CD4-positive, alpha-beta T cell treated with Interferon alpha-2 for 1 hour (primary cell): Measurements from ENCODE around the gene WDR70.
"Not testable (repeated sequence)": the region's sequence is repeated elsewhere in the genome, so short reads cannot be mapped to it uniquely, and the experiment has no call there.

Experiments used
- DNase-seq, 2 donors: peaks; one replicate each; pipeline ENCODE4 v3.0.0-alpha.2; 2020 to 2022

The WDR70 gene

DNA sequence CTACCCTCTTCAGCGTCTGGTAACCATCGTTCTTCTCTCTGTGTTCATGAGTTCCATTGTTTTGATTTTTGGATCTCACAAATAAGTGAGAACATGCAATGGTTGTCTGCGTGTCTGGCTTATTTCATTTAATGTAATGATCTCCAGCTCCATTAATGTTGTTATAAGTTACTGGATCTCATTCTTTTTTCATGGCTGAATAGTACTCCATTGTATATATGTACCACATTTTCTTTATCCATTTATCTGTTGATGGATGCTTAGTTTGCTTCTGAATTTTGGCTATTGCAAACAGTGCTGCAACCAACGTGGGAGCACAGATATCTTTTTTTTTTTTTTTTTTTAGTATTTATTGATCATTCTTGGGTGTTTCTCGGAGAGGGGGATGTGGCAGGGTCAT, 139.2 kb downstream of the WDR70 start:
- DNase-seq: not testable (repeated sequence)

DNA sequence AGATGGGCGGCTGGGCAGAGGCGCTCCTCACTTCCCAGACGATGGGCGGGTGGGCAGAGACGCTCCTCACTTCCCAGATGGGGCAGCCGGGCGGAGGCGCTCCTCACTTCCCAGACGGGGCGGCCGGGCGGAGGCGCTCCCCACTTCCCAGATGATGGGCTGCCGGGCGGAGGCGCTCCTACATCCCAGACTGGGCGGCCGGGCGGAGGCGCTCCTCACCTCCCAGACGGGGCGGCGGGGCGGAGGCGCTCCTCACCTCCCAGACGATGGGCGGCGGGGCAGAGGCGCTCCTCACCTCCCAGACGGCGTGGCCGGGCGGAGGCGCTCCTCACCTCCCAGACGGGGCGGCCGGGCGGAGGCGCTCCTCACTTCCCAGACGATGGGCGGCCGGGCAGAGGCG, 140.2 kb downstream of the WDR70 start:
- no peak for DNase-seq

DNA sequence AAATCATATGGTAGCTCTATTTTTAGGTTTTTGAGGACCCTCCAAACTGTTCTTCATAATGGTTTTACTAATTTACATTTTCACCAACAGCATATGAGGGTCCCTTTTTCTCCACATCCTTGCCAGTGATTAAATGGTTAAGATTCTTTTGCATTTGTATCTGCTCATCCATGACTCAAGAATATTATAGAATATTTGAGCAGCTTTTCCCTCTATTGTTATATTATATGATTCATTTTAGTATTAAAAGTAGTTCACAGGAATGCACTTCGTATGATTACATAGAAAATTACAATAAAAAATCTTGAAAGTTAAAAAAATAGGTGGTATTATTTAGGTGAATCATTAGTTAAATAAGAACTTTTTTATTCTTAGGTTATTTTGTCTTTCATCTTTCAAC, 140.7 kb downstream of the WDR70 start:
- no peak for DNase-seq

DNA sequence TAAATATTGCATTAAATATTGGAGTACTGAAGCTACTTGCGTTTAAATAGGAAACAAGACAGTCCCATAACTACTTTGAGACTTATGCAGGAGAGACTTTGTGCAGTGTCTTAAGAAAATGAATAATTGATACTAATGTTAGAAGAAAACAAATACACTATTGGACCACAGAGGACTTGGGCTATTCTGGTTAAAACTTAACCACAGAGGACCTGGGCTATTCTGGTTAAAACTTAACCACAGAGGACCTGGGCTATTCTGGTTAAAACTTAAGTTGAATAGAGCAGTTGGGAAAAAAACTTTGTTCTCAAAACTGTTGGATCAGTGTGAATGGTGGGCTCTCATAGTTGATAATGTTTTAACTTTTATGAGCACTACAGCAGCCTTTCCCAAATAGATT, 141.7 kb downstream of the WDR70 start:
- DNase-seq: no peak

DNA sequence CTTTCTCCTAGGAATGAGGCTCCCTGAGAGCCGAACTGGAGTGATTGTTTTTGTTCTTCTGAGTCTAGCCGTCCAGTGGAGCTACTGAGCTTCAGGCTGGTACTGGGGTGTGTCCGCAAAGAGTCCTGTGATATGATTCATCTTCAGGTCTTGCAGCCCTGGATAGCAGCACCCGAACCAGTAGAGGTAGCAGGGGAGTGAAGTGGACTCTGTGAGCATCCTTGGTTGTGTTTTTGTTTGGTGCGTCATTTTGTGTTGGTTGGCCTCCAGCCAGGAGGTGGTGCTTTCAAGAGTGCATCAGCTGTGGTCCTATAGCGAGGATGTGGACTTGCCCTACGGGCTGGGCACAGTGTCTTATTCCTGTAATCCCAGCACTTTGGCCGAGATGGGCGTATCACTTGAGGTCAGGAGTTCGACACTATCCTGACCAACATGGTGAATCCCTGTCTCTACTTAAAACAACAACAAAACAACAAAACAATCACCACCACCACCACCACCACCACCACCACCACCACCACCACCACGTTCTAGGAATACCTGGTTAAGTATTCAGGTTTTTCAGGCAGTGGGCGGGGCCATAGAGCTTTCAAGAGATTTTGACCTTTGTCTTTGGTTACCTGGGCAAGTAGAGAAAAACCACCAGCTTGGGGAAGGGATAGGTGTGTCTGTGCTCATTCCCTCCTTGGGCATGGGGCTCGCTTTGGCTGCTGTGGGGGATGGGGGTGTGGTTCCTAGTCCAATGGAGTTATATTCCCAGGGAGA, 154.0 kb downstream of the WDR70 start:
- no peak for DNase-seq

DNA sequence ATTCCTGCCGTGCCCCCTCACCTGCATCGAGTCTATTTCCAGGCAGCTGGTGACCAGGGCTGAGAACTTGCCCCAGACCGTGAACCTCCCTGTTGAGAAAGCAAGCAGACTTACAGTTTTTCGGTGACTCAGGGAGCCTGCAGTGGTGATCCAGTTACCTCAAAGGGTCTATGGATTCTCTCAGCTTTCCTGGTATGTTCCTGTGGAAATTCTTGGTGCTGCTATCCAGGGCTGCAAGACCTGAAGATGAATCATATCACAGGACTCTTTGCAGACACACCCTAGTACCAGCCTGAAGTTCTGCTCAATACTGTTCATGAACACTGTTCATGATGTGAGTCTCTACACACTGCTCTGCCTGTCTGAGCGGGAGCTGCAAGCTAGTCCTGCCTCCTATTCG, 154.7 kb downstream of the WDR70 start:
- no peak for DNase-seq

DNA sequence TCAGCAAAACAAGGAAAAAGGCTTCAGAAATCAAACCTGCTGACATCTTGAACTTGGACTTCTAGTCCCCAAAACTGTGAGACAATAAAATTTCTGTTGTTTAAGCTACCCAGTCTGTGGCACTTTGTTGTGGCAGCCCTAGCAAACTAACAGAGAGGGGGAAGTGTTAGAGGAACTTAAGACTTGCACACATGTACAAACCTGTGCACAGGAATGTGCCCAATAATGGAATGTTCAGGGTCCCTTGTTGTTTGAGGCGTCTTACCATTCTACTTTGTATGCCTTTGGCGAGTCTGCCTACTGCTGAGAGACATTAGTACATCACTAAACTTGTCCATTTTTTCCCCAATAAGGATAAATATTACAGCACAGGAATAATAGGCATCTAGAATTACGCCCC, 160.3 kb downstream of the WDR70 start:
- no peak for DNase-seq

DNA sequence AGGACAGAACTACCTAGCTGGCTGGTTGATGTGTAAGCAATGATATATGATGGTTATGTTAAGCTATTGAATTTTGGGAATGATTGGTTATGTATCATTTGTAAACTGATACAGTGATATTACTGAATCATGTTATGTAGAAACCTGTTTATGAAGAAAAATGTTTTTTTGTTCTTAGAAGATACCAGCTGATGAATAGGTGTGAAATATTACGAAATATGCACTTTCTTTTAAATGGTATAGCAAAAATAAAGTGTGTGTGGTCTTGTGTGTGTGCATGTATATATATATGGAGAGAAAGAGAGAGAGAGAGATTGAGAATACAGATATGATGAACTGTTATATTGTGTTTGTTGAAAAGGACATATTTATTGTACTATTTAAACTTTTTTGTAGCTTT, 164.1 kb downstream of the WDR70 start:
- no peak for DNase-seq

DNA sequence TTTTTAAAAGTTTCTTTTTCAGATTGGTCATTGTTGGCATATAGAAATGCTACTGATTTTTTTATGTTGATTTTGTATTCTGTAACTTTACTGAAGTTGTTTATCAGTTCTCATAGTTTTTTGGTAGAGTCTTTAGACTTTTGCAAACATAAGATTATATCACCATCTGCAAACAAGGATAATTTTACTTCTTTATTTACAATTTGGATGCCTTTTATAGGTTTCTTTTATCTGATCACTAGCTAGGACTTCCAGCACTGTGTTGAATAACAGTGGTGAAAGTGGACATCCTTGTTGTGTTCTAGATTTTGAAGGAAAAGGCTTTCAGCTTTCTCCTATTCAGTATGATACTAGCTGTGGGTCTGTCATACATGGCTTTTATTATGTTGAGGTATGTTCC, 170.3 kb downstream of the WDR70 start:
- no peak for DNase-seq

DNA sequence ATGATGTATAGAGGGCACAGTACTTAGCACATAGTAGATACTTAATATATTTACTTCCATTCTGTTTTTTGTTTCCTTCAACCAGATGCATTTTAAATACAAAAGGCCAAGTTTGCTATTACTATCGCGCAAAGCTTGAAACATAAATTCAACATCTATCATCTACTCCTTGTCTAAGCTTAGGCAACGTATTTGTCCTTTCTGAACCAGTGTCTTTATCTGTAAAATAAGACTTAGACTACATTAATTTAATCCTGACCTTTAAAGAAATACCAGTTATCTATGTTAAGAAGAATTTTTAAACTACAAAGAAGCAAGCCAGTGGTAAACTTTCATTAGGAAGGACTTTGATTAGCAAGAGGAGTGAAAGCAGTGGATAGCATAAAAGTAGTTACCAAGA, 173.0 kb downstream of the WDR70 start:
- no peak for DNase-seq

DNA sequence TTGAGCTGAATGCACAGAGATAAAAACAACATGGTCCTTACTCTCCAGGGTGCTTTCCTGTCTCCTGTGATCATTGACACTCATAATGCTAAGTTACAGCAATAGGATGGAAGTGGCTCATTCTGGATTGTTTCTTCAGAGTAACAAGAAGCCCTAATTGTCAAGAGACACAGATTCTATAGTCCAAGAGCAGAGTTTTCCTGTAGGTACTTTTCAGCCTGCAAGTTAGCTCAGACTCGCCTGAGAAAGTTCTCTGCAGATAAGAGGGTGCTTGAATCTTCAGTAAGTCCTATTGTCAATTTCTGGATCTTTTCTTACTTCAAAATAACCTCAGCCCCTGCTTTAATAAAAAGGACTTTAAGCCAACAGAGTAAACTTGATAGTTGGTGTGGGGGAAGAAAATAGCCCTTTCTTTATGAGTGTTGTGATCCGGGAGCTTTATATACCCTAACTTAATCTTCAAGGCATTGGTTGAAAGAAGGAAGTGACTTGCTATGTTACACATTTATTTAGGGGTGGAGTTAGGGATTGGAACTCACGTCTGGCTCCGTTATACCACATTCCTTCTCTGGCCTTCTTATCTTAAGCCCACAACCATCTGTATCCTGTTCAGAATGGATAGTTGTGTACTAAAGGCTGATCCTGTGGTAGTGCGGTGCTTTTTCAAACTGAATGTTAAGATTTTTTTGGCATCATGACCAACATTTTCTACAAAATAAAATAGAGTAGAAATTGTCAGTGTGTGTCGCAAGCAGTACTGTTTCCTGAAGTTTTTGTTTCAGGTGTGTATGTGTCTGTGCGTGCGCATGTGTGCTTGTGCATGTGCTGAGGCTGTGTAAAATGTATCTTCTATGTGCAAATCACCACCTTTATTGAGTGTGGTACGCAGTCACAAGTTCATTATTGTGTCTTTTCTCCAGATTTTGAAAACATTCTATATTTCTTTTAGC, 173.9 kb downstream of the WDR70 start:
- DNase-seq: no peak

DNA sequence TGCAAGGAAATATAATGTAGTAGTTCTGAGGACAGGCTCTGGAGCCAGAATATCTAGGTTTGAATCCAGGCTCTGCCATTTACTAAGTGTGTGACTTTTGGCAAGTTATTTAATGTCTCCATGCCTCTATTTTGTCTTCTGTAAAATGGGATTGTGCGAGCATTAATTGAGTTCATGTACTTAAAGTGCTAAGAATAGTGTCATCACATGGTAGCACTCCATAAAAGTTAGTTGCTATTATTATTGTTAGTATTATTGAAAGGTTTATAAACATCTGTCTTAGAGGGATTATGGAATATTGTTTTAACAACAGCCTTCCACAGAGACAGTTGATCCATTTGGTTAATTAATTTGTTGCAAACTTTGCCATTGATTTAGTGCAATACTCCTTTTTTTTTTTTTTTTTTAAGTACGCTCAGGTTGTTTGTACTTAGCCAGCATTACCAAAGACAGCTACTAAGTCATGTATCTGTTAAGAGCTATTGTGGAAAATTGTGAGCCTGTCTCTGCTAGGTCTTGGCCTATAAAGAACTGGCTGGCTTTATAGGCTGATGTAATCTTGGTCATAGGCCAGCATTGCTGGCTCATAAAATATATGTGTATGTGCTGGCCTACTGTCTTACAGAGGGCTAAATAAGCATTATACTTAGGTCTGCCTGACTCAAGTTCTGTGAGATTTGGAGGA, 174.7 kb downstream of the WDR70 start:
- DNase-seq: no peak

DNA sequence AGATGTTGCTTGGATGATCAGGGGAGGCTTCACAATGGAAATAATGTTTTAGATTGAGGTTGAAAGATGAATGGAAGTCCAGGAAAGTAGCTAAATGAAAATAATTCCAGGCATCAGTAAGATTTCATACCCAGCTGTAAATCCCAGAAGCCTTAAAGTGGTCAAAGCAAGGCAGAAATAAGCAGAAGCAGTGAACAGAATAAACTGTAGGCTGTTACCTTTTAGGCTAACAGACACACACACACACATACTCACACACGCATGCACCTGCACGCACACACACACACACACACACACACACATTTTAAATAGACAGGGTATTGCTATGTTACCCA, 175.3 kb downstream of the WDR70 start:
- DNase-seq: no peak

DNA sequence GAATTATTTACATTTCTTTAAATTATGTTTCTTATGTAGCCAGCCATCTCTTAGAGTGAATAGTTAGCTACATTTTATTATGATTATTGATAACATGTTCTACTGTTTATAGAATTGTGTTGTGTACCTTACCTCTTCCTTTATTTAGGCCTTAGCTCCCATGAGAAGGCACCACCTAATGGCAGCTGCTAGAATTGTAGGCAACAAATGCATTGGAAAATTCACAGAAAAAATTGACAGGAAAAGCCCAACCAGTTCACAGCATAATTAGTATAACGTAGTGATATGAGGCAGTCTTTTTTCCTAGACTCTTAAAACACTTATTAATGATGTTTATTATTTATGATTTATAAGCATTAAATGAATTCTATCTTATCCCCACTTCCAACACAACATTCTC, 175.8 kb downstream of the WDR70 start:
- DNase-seq: no peak

DNA sequence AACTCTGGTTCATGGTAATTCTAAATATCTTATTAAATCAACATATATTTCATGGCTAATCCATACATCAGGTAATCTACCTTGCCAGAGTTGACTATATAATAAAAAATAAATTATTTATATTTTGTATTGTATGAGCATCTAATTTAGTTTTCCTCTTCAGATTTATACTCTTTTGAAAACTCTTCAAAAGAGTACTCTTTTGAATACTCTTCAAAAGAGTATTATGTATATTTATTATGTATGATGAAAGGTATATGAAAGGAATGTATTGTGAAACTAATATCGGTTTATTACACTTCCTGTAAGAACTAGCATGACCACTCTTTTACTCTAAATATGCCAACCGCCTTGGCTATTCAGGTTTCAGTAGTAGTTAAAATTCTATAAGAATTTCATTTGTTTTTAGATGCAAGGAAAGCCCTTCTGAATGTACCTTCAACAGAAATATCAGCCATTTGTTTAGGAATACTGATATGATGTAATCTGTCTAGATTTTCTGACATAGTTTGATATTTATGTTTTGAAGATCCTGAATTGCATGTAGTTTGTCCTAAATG, 178.7 kb downstream of the WDR70 start:
- DNase-seq: no peak

DNA sequence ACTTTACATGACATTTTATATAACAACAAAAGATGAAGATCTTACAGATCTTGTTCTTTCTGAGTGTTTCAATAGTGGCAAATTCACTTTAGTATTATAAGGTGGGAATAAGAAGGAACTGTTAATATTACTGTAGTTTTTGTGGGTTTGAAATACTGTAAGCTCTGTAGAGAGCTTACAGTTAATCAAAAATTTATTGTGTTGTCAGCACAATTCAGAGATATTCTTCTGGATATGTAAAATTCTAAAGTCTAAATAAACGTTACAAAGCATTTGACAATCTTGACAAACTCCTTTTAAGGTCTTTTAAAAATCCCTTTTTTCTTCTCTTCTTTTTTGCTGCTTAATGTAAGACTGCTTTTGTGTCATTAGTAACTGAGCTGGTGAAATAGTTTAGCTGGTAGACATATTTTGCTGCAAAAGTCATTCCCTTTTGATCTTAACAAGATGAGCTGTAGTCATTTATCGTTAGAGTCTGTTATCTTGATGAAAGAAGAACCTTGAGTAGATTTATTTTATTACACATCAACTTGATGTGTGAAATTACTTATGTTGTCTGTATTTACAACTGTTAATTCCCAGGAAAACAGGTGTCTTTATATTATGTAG, 186.0 kb downstream of the WDR70 start:
- no peak for DNase-seq

DNA sequence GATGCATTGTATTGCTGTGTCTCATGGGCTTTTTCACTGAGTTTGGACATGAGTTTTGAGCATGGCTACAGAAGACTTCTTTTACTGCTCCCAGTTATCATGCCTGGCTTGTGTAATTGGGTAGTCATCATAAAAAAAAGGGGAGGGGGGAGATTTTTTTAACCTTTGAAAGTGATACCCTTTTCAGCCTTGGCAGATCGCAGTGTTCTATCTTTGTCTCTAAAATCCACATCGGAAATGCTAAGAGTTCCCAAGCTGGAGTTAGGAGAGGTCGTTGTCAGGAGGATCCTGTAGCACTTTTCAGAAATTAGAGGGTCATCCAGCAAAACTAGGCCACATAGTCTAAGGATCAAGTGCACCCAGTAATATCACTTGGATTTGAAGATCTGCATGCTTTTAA, 188.4 kb downstream of the WDR70 start:
- DNase-seq: no peak

DNA sequence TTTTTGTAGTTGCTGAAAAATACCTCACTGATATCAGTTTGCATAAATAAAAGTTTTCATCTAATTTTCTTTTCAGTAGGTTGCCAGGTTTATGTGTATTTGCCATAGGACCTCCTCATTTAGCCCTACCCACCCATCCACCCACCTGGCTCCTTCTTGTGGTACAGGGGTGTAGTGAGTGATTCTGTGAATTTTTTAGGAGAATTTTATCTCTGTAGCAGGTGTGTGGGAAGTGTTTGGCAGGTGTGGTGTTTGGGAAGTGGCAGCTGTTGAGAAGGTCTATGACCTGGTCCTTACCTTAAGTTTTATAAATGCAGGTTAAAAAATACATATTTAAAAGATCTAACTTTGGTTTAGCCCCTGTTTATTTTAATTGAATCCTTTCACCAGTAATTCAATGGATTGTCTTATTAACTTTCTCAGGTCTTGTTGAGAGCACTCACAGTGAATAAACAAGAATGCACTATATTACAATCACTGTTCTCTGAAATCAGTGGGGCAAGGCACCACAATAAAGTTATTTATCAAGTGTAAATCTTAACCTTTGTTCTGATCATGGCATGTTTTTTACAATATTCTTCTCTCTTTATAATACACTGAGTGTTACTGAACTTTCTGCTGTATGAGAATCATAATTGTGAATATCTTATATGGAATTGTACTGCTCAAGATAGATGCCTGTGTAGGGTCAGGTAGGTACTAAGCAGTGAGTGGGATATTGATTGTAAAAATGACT, 189.1 kb downstream of the WDR70 start:
- no peak for DNase-seq

DNA sequence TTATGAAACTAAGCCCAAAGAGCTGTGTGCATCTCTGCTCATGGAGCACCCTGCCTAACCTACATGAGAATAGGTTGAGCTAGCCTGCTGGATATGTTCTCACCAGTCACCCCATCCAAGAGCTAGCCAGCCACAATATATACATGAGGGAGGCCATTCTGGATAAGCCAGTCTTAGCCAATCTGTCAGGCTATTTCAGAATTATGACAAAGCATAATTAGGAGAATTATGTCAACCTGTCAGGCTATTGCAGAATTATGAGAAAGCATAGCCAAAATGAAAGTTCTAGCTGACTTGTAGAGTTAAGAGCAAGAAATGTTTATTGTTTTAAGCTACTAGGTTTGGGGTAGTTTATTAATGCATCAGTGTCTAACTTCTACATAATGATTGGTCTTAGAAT, 189.8 kb downstream of the WDR70 start:
- DNase-seq: no peak

DNA sequence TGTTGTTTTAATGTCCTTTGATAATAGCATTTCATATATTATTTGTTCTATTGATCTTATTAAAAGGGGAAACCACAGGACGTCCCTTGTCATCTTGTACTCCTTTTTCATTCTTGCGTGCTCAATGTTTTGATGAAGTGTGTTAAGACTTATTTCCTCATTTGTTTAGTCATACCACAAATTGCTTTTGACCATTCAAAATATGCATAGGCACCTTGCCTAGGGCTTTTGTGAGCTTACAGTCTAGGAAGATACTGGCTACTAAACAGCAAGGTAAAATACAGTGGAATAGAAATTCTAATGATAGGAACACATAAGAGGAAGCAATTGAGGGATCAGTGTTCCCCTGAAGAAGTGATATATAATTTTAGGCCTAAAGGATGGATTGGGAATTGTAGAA, 190.3 kb downstream of the WDR70 start:
- no peak for DNase-seq

DNA sequence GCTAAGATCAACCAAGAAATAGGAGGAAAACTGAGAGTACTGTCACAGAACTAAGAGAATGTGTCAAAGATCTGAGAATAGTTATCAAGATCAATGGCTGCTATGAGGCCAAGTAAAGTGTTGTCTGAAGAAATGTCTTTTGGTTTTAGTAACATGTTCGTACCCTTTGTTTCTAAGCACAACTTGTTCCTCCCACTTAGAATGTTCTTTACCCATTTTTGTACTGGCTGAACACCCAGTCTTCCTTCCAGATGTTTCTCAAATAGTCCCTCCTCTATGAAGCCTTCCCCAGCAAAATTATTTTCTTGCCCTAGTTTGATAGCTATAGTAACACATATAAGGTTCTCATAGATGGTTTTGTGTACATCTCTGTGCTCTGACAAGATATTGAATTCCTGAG, 191.5 kb downstream of the WDR70 start:
- DNase-seq: no peak

DNA sequence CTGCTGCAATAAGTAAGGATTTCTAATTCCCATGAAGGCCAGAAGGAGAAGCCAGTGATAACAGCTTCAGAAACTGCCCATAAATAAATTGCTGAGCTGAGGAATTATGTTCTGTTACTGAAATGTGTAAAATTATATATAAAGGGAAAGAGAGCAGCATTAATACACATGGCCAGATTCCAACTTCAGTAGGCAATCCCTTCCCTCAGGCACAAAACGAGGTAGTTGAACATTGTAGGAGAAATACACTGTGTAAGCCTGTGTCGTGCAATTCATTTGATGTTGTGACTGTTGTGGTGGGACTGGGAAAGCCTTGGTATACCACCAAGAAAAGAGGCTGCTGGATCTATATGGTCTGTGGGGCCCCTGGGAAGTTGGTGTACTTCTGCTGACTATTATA, 192.9 kb downstream of the WDR70 start:
- no peak for DNase-seq
